Activated CD8-positive, alpha-beta T cell treated with anti-CD3 and anti-CD28 coated beads for 36 hours (primary cell): ENCODE results near the gene CEP104. TPM values are rescaled to one million over a fixed set of nuclear protein-coding genes. Genes with fewer than 3 reads are reported as not detected.

Experiments used
- ATAC-seq: fragments of 200-7000 bp; cut with Tn5 transposase; one replicate; pipeline ENCODE4 v1.10.0; 2021; ENCODE audit warnings: mild to moderate bottlenecking, moderate library complexity
- CTCF ChIA-PET: fragments of 350-600 bp; sonication (Branson Sonifier 250); formaldehyde crosslinking; loops from one replicate; lab custom pipeline; 2021; ENCODE audit warnings: antibody characterized with exemption; lab: Charles Lee
- POLR2A ChIA-PET: fragments of 350-600 bp; sonication (Branson Sonifier 250); formaldehyde crosslinking; loops from one replicate; lab custom pipeline; 2021; ENCODE audit warnings: antibody characterized with exemption; lab: Charles Lee
- DNase-seq: peaks from one replicate; pipeline ENCODE4 v3.0.0-alpha.2; 2020
- H3K27ac Mint-ChIP-seq: one replicate; pipeline ENCODE4 v1.8.0; 2021; ENCODE audit warnings: mild to moderate bottlenecking, mixed read lengths
- H3K27me3 Mint-ChIP-seq: one replicate; pipeline ENCODE4 v1.8.0; 2021; ENCODE audit warnings: mixed read lengths
- H3K36me3 Mint-ChIP-seq: one replicate; pipeline ENCODE4 v1.8.0; 2021; ENCODE audit warnings: low read depth, mixed read lengths
- H3K4me1 Mint-ChIP-seq: one replicate; pipeline ENCODE4 v1.8.0; 2021; ENCODE audit warnings: low read depth, mixed read lengths
- H3K4me3 Mint-ChIP-seq: one replicate; pipeline ENCODE4 v1.8.0; 2021; ENCODE audit warnings: mild to moderate bottlenecking, moderate library complexity, mixed read lengths
- H3K9me3 Mint-ChIP-seq: one replicate; pipeline ENCODE4 v1.8.0; 2021; ENCODE audit warnings: mixed read lengths
- intact Hi-C: fragments of 100-400 bp; cut with micrococcal nuclease; formaldehyde crosslinking; loops from one replicate; pipeline ENCODE4 v1.10.0; 2022
- total RNA-seq, 2 experiments: library from RNA; stranded (reverse); gene quantifications; one replicate each; pipeline ENCODE4 v1.2.3, GENCODE V29; 2021
- TF ChIP-seq, protein P1 (sequence below): fragments of 200-600 bp; IDR thresholded peaks from one replicate; pipeline ENCODE4 v1.8.0; 2022; ENCODE audit warnings: antibody characterized with exemption, mild to moderate bottlenecking

Gene CEP104
- total RNA-seq, 2 experiments from 2014 or later: 29.3 to 29.8 TPM

DNA sequence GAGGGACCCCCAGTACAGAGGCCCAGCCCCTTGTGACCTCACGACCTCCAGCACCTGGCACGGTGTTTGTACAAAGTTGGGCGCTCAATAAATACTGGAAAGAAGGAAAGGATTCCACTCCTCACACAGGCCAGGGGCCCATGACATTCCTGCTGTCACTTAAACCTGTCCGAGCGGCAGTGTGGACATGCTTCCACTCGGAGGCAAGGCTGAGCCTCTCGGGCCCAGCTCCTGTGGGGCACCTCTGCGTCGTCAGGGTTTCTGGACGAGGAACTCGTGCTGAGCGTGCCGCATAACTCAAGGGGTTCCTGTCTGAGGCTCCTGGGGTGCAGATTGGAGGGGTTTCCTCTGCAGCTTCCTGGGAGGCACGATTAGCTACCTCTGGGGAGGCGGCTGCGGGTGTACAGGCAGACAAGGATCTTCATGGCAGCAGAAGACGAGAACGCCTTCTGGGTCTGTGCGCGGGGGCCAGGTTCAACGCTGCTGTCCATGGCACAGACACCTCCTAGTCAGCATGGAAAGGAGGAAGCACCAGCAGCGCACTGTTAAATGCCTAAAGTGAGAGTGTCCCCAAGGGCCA is 88.1 kb downstream of the CEP104 start:
- TF ChIP-seq, protein P1, sequence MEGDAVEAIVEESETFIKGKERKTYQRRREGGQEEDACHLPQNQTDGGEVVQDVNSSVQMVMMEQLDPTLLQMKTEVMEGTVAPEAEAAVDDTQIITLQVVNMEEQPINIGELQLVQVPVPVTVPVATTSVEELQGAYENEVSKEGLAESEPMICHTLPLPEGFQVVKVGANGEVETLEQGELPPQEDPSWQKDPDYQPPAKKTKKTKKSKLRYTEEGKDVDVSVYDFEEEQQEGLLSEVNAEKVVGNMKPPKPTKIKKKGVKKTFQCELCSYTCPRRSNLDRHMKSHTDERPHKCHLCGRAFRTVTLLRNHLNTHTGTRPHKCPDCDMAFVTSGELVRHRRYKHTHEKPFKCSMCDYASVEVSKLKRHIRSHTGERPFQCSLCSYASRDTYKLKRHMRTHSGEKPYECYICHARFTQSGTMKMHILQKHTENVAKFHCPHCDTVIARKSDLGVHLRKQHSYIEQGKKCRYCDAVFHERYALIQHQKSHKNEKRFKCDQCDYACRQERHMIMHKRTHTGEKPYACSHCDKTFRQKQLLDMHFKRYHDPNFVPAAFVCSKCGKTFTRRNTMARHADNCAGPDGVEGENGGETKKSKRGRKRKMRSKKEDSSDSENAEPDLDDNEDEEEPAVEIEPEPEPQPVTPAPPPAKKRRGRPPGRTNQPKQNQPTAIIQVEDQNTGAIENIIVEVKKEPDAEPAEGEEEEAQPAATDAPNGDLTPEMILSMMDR: no peak
- intact Hi-C loops: no loop called here
- ChIA-PET POLR2A (interaction anchor here (0.8 to 1.1 kb wide), 2 partner anchors 10 to 27 kb away, joined by 3 read pairs; partner anchors contain the start of gene LRRC47), CTCF (interaction anchor here (1.1 kb wide), 1 partner anchor 12 kb away, joined by 3 read pairs; no protein-coding TSS in a partner anchor)
- peaks cover 9% of the 10 kb centered on the region for H3K27me3 Mint-ChIP-seq
- no peaks in the 10 kb centered on the region for H3K36me3 Mint-ChIP-seq
- no peak overlapping the region for H3K27ac Mint-ChIP-seq
- H3K4me1 Mint-ChIP-seq: peaks cover 7% of the 10 kb centered on the region
- ATAC-seq (no peak), DNase-seq (no peak)
- no peaks in the 10 kb centered on the region for H3K9me3 Mint-ChIP-seq
- no peak overlapping the region for H3K4me3 Mint-ChIP-seq

DNA sequence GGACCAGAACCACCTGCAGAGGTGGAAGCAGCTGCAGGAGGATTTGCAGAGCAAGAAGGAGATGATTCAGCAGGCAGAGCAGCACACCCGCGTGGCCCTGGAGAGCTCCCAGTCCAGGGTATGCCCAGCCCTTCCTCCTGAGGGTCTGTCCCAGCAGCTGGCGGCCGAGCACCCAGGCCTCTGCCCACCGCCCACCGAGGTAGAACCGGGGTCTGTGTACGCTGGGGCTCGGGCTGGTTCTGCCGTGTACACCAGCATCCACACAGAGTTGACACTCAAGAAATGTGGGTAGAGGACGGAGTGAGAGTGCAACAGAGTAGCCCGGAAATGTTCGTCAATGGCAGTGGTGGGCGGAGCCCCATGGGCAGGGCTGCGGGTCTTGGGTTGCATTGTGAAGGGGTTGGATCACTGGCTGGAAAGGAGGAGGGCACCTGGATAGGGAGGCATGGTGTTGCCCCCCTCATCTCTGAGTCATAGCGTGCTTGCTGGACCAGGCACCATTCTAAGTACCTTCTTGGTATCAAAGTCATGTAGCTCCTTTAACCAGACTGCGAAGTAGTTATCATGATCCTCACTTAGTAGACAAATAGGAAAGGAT is 89.6 kb downstream of the CEP104 start:
- H3K4me3 Mint-ChIP-seq: no peak overlapping the region
- POLR2A ChIA-PET: interaction anchor here (0.9 kb wide), 1 partner anchor 15 kb away, joined by 3 read pairs; the partner anchor contains the start of gene CCDC27
- no peaks in the 10 kb centered on the region for H3K36me3 Mint-ChIP-seq
- CTCF ChIA-PET: interaction anchor here (1.1 kb wide), 1 partner anchor 10 kb away, joined by 3 read pairs; no protein-coding TSS in a partner anchor
- peaks cover 7% of the 10 kb centered on the region for H3K4me1 Mint-ChIP-seq
- TF ChIP-seq, protein P1: no peak
- peaks cover 9% of the 10 kb centered on the region for H3K27me3 Mint-ChIP-seq
- H3K9me3 Mint-ChIP-seq: no peaks in the 10 kb centered on the region
- DNase-seq (no peak), ATAC-seq (no peak)
- intact Hi-C loops: no loop called here
- H3K27ac Mint-ChIP-seq: no peak overlapping the region

DNA sequence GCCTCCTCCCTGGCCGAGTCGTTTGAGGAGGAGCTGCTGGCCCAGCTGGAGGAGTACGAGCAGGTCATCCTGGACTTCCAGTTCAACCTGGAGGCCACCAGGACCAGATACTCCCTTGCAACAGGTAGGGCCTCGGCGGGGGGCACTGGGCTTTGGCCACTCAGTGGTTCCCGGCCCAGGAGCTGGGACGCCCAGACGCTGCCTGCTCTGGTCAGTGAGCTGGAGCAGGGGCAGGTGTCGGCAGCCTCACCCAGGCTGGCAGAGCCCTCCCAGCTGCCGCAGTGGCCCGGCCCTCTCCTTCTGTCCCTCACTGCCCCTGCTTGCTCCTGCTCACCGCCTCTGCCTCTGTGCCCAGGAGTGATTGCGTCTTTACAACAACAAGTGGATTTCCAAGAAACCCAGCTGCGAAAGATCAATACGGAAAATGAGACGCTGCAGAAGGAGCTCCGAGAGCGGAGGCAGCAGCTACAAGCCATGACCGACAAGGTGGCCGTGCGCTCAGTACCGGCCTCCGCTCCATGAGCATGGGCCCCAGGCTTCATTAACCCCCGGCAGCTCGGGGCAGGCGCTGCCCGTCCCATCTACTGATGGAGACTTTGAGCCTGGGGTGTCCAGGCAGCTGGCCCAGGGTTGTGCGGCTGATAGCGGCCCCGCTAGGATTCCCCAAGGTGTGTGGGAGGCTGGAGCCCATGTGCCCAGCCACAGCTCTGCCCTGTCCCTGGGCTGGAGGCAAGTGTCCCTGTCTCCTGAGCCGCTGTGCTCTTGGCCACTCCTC is 93.5 kb downstream of the CEP104 start:
- ATAC-seq (no peak), DNase-seq (no peak)
- no peak overlapping the region for H3K4me3 Mint-ChIP-seq
- POLR2A ChIA-PET: no interaction called here
- peaks cover 6% of the 10 kb centered on the region for H3K9me3 Mint-ChIP-seq
- peaks cover 16% of the 10 kb centered on the region for H3K27me3 Mint-ChIP-seq
- TF ChIP-seq, protein P1: no peak
- no peaks in the 10 kb centered on the region for H3K36me3 Mint-ChIP-seq
- no peak overlapping the region for H3K27ac Mint-ChIP-seq
- intact Hi-C loops: no loop called here
- CTCF ChIA-PET: no interaction called here
- H3K4me1 Mint-ChIP-seq: no peaks in the 10 kb centered on the region

GRCh38 chr1:3762873-3763228 is 94.2 kb downstream of the CEP104 start:
- TF ChIP-seq, protein P1: no peak
- no peak overlapping the region for H3K4me3 Mint-ChIP-seq
- no peak for DNase-seq
- H3K4me1 Mint-ChIP-seq: no peaks in the 10 kb centered on the region
- ATAC-seq: no peak
- peaks cover 16% of the 10 kb centered on the region for H3K27me3 Mint-ChIP-seq
- H3K27ac Mint-ChIP-seq: no peak overlapping the region
- peaks cover 6% of the 10 kb centered on the region for H3K9me3 Mint-ChIP-seq
- ChIA-PET CTCF (no interaction called here), POLR2A (no interaction called here)
- no peaks in the 10 kb centered on the region for H3K36me3 Mint-ChIP-seq
- intact Hi-C loops: no loop called here
